GM18507 (cell line): ENCODE results near the gene MPZL2.

Experiments
- DNase-seq: peaks from one replicate; pipeline ENCODE4 v3.0.0; 2011; ENCODE audit warnings: low read depth; ENCODE audit not compliant: insufficient read length; ENCODE audit errors: extremely low spot score
- FAIRE-seq: peaks from 2 replicates; lab custom pipeline; 2011; peaks lifted over from hg19 to GRCh38; lab: Jason Lieb, UNC

The MPZL2 gene

GRCh38 chr11:118247041-118247440, 17.1 kb downstream of the MPZL2 start:
- no peak for FAIRE-seq

DNA sequence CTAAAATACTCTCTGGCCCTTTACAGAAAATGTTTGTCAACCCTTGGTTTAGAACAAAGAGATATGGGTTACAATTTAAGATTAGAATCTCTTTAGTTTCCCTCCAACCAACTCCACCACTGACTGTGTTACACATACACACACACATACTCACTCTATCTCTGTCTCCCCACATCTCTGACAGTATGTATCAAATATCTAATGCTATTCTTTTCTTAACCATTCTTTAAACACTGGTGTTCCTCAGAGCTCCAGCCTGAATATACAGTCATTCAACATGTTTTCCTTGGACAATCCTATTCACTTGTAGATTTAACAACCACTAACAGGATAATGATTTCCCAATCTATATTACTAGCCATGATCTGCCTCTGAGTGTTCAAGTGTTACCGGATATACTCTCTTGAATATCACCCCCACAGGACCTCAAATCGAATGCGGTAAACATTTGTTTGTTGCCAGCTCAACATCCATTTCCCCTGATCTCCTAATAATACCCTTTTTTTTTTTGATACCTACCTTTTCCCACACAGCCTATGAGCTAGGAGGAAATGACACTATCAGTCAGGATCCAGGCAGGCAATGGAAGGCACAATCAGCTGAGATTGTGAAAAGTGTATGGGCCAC, 18.0 kb downstream of the MPZL2 start:
- no peak for FAIRE-seq

More at GRCh38 chr11:118247041-118247440, 17.1 kb downstream of the MPZL2 start:
- no peak for DNase-seq

GRCh38 chr11:118243993-118244762, 19.9 kb downstream of the MPZL2 start:
- DNase-seq (no peak), FAIRE-seq (no peak)

More for the DNA sequence above, 18.0 kb downstream of the MPZL2 start:
- DNase-seq = no peak

- no peak for FAIRE-seq
- DNase-seq = no peak
Measured at GRCh38 chr11:118243161-118243560, 20.9 kb downstream of the MPZL2 start.

DNA sequence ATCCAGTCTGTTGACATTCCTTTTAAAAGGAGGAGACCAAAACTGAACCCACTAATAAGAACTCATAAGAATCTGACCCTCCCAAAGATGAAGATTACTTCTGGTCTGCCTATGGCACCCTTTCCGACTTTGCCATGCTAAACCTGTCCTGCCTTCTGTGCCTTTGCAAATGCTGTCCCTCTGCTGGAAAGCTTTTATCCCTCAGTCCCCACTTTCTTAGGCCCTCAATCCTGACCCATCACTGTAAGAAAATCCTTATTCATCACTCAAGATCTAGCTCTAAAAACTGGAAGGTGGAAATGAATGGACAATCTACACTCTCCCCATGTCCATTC, 22.4 kb downstream of the MPZL2 start:
- no peak for FAIRE-seq
- DNase-seq = no peak

DNA sequence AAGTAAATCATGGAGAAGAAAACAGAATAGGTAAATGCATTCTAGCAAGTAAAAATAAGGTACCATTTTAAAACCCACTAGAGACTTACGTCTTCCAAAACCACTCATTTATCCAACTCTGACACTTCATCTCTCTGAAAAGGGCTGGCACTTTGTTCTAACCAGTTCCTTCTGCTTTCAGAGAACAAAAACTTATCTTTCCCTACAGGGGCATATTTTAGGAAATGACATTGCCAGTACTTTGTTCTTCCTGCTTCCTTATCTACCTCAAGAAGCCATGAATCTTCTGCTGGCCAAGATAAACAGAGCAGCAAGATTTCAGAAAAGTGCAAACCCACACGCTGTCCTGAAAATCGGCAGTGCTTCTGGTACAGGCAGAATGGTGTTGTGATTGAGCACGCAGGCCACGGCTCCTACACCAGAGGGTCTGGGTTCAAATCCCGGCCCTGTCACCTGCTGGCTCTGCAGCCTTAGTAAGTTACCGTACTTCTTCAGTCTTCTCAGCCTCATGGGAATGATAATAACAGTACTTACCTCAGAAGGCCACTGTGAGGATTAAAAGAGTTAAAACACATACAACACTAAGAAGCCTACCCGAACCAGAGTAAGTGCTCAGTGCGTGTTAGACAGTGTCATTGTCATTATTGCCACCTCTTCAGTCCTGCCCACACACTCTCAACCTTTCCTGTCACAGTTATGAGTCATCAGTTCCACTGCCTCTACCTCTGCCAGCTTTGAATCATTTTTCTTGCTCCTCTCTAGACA, 22.9 kb downstream of the MPZL2 start:
- peak; percentile 91 for FAIRE-seq
- peak; percentile 38 for DNase-seq

GRCh38 chr11:118239509-118240205, 24.4 kb downstream of the MPZL2 start:
- no peak for DNase-seq
- no peak for FAIRE-seq

- DNase-seq = no peak
- no peak for FAIRE-seq
Measured at GRCh38 chr11:118238929-118239328, 25.2 kb downstream of the MPZL2 start.

GRCh38 chr11:118238421-118238820, 25.7 kb downstream of the MPZL2 start:
- no peak for DNase-seq
- FAIRE-seq = no peak

DNA sequence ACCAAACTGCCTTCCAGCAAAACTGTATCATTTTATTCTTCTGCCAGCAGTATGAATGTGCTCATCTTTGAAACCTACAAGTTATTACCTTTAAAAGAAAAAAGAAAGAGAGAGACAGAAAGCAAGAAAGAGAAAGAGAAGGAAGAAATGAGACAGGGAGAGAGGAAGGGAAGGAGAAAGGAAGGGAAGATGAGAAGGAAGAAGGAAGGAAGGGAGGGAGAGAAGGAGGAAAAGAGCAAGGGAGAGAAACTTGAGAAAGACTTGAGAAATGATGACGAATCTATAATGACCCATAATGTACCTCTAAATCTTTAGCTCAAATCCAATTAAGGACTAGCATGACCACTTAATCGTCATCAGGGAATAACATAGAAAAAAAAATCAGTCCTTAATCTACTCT, 27.9 kb downstream of the MPZL2 start:
- FAIRE-seq (no peak), DNase-seq (no peak)

GRCh38 chr11:118234833-118235232, 29.3 kb downstream of the MPZL2 start:
- FAIRE-seq = no peak

DNA sequence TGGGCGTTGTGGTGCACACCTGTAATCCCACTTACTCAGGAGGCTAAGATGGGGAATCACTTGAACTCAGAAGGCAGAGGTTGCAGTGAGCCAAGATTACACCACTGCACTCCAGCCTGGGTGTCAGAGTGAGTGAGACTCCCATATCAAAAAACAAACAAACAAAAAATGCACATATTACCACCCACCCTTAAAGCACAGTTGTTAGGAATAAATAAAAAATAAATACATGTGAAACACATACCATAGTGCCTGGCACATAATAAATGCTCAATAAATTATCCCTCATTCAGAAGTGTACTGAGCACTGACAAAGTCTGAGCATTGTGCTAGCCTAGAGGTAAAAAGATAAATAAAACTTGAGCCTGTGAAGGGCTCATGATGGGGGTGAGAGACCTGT, 30.2 kb downstream of the MPZL2 start:
- FAIRE-seq (no peak), DNase-seq (no peak)

More at GRCh38 chr11:118234833-118235232, 29.3 kb downstream of the MPZL2 start:
- no peak for DNase-seq

GRCh38 chr11:118233377-118233776, 30.7 kb downstream of the MPZL2 start:
- DNase-seq = no peak
- FAIRE-seq = no peak

DNA sequence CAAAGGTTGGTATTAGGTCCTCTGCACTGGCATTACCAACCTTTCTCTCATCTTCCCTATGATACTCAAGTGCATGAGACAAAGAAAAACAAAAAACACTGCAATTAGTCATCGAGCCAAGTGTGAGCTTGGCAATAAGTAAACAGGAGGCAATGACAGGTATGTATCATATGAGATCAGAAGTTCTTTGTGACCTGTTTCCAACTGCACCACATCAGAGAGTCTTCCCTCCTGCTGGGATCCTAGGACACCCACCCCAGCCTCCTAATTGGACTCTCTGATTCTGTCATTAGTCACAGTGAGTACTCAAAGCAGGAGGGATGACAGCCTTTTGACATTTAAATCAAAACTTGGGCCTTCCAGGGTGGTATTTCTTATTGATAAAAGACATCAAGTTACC, 31.4 kb downstream of the MPZL2 start:
- DNase-seq (no peak), FAIRE-seq (no peak)

- FAIRE-seq (no peak), DNase-seq (no peak)
Measured at GRCh38 chr11:118231461-118231860, 32.6 kb downstream of the MPZL2 start.

DNA sequence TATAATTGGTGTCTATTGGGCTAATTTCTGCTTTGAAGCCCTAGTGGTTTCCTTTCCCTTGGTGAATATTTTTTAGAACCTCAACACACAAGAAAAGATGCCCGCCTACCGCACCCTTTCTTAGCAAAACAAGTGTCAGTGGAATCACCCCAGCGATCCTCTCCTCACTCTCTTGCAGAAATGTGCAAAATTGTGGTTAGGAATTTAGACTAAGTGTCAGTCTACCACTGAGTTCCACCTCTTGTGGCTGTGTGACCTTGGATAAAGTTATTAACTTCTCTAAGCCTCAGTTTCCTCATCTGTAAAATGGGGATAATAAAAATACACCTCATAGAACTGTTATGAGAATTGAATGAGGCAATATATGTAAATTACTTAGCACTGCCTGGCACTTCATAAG, 34.0 kb downstream of the MPZL2 start:
- DNase-seq (no peak), FAIRE-seq (no peak)

- FAIRE-seq = peak; percentile 35
- no peak for DNase-seq
Measured at GRCh38 chr11:118229274-118229847, 34.7 kb downstream of the MPZL2 start.

DNA sequence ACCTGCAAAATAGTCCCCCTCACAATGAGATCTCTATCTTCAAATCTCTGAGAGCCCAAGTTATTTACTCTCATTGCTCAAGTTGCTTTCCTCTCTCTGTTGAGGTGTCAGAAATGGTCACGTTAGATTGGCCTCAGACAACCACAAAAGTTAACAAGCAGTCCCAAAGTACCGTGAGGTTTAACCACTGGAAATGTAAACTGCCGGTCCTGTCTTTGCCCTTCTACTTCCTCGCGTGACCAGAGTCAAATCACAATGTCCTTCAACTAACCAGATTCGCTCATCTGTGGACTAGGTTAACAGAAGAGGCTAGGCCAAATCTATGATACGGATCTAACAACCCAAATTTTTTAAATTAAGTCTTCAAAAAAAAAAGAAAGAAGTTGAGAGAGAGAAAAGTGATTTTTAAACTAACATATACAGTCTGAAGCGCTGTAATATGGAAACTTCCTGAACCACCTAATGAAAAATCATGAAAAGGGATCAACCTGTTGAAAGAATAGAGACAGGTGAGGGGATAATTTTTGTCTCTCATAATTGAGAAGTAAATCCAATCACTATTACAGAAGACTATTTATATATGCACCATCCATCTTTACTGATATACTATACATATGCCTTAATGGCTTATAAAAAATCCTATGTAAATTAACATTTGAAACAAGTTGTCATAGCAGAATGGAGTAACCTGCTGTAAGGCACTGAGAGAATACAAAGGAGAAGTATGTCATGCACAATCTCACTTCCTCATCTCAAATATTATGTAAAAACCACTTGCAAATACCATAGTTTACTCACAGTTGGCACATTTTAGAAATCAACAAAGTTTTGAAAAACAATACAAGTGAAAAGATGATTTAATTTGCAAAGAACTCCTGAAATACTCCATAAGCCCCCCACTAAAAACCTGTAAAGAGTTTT, 36.0 kb downstream of the MPZL2 start:
- peak; percentile 95 for FAIRE-seq
- no peak for DNase-seq

GRCh38 chr11:118226781-118227180, 37.3 kb downstream of the MPZL2 start:
- no peak for DNase-seq
- FAIRE-seq = peak; percentile 35
